ENCODE measurements around the gene PISD. TPM values are rescaled to one million over a fixed set of nuclear protein-coding genes. Genes with fewer than 3 reads are reported as not detected.

The PISD gene
- total RNA-seq, 1 donor from 2014 or later, result 44.9 TPM

DNA sequence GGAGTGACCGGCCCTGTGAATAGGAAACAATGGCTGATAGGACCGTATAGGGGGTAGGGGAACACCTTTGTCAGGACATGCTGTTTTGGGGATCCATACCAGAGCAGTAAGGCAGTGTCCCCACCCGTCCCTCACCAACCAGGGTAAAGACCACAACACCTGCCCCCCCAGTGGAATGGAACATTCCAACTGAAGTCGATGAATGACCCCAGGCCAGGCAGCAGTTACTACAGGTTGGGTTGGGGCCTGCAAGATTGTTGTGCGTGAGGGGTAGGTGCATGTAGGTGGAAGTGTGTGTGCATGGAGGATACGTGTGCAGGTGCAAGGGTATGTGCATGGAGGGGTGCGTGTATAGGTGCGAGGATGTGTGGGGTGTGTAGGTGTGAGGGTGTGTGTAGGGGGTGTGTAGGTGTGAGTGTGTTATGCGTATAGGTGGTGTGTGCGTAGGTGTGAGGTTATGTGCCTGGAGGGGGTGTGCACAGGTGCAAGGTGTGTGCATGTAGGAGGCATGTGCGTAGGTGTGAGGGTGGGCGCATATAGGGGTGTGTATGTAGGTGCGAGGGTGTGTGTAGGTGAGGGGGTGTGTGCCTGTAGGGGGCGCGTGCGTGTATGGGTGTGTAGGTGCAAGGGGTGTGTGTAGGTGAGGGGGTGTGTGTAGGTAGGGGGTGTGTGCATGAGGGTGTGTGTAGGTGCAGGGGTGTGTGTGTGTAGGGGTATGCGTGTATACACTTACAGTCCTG is 32.9 kb downstream of the PISD start:
- H3K4me3 Mint-ChIP-seq (ENCODE audit: low read depth), result peak overlapping the region; percentile 83
- H3K9me3 Mint-ChIP-seq, result no peaks in the 10 kb centered on the region
- intact Hi-C loops (cut with micrococcal nuclease), result no loop called here
- H3K36me3 Mint-ChIP-seq (ENCODE audit: low read depth), result peaks cover 27% of the 10 kb centered on the region
- no peaks in the 10 kb centered on the region for H3K27me3 Mint-ChIP-seq (ENCODE audit: low read depth)
- peaks cover 33% of the 10 kb centered on the region for H3K4me1 Mint-ChIP-seq (ENCODE audit: low read depth)
- DNase-seq (ENCODE audit: low spot score), result no peak
- H3K27ac Mint-ChIP-seq, result peak overlapping the region; percentile 62

DNA sequence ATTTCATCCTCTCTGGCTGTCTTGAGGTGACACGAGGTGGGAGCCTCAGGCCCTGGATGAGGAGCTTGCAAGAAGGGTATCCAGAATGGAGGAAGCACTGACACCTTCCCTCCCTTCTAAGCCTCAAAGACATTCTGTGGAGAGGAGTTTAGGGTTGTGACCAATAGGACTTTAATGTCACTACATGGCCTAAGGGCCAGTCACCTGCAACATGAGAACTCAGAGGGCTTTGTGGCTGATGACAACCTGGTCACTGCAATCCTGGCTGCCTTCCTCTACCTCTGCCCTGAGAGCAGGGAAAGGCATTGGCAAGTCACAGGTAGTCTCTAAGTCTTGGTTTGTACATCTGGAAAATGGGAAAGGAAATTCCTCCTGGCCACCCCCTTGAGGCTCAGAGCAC is 33.7 kb downstream of the PISD start:
- Mint-ChIP-seq H3K4me1 (ENCODE audit: low read depth) (peaks cover 29% of the 10 kb centered on the region), H3K9me3 (no peaks in the 10 kb centered on the region), H3K27me3 (ENCODE audit: low read depth) (no peaks in the 10 kb centered on the region), H3K36me3 (ENCODE audit: low read depth) (peaks cover 25% of the 10 kb centered on the region), H3K27ac (peak overlapping the region; percentile 76), H3K4me3 (ENCODE audit: low read depth) (peak overlapping the region; percentile 83)
- intact Hi-C loops (cut with micrococcal nuclease), result no loop called here
- no peak for DNase-seq (ENCODE audit: low spot score)

DNA sequence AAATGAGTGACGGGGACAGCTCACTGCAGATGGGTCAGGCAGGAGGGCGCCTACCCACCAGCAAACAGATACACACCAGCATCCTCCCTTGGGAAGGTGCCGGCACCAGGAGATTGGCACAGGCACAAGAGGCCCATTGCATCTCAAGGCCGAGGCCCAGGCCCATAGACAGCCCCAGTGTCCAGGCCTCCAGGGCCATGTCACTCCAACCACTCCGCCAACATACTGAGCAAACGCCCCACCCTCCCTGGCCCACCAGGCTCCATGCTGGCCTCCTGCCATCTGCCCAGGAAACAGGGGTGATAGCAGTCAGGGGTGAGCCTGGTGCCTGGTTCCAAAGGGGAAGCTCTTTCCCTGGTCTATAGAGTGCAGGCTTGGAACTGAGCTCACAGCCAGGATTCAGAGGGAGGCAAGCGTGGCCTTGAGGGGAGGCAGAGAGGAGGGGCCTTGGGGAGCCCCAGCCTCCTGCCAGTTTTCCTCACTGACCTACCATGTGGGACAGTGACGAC is 34.7 kb downstream of the PISD start:
- Mint-ChIP-seq H3K4me3 (ENCODE audit: low read depth) (no peak overlapping the region), H3K4me1 (ENCODE audit: low read depth) (peaks cover 29% of the 10 kb centered on the region), H3K27me3 (ENCODE audit: low read depth) (no peaks in the 10 kb centered on the region), H3K9me3 (no peaks in the 10 kb centered on the region), H3K27ac (peak overlapping the region; percentile 76), H3K36me3 (ENCODE audit: low read depth) (peaks cover 25% of the 10 kb centered on the region)
- DNase-seq (ENCODE audit: low spot score), result no peak
- intact Hi-C loops (cut with micrococcal nuclease), result no loop called here

DNA sequence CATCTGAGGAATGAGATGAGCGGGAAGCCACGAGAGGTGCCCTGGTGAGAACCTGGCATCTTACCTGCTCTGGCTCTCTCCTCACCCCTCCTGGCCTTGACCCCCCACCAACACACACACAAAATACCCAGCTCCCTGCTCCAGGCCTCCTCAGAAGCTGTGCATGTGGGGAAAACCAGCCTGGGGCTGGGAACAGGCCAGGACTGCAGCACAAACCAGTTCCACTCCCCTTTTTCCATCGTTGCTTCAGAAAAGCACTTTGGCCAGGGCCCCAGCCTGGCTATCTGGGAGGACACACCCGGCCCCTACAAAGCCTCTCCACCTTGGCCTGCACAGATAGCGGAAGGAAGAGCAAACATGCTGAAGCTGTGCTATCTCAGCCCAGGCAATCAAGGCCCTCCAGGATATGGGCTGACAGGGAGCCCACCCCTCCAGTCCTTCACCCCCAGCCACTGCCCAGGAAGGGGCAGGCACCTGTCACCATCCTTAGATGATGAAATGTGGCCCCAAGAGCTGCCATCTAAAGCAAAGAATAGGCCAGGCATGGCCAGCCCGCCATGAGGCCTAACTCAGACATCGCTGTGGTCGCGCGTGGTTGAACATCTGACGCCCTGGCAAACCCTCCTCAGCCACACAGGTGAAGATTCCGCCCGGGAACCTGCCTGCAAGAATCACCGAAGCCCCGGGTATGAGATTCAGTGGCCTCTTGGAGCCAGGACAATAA is 35.4 kb downstream of the PISD start:
- Mint-ChIP-seq H3K4me1 (ENCODE audit: low read depth) (peaks cover 27% of the 10 kb centered on the region), H3K27me3 (ENCODE audit: low read depth) (no peaks in the 10 kb centered on the region), H3K36me3 (ENCODE audit: low read depth) (peaks cover 31% of the 10 kb centered on the region), H3K4me3 (ENCODE audit: low read depth) (no peak overlapping the region), H3K9me3 (no peaks in the 10 kb centered on the region), H3K27ac (peak overlapping the region; percentile 28)
- intact Hi-C loops (cut with micrococcal nuclease), result no loop called here
- DNase-seq (ENCODE audit: low spot score), result no peak

DNA sequence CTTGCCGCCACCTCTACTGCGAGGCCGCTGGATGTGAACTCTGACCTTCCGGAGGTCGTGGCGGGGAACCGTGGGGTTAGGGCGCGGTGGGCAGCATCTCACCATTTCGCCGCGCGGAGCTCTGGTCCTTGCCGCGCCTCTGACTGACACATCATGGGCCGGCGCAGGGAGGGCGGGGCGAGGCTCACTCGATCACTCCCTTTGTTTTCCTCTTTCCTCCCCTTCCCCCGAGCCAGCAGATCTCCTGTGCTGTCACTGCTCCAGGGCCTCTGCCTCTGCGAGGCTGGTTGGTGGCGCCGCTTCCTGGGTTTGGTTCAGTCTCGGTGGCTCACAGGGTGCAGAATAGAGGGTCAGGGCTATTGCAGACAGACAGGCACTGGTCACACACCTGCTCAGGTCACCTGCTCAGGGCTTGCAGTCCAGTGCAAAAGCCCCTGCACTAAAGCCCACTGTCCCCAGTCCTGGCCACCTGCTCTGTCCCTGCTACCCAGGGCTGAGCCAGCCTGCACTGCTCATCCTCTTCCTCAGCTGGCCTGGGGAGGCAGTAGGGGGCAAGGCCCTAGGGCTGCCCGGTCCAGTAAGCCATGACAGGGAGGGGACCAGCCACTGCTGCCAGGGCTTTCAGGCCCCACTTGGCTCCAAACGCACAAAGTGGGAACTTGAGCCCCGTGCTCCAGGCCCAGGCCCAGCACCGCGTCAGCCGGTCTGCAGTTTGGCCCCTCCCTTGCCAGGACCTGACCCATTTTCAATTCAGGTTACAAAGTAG is 36.2 kb downstream of the PISD start:
- Mint-ChIP-seq H3K9me3 (no peaks in the 10 kb centered on the region), H3K4me3 (ENCODE audit: low read depth) (no peak overlapping the region), H3K27ac (peak overlapping the region; percentile 58), H3K4me1 (ENCODE audit: low read depth) (peaks cover 22% of the 10 kb centered on the region), H3K36me3 (ENCODE audit: low read depth) (peaks cover 34% of the 10 kb centered on the region), H3K27me3 (ENCODE audit: low read depth) (no peaks in the 10 kb centered on the region)
- DNase-seq (ENCODE audit: low spot score), result no peak
- intact Hi-C loops (cut with micrococcal nuclease), result no loop called here

DNA sequence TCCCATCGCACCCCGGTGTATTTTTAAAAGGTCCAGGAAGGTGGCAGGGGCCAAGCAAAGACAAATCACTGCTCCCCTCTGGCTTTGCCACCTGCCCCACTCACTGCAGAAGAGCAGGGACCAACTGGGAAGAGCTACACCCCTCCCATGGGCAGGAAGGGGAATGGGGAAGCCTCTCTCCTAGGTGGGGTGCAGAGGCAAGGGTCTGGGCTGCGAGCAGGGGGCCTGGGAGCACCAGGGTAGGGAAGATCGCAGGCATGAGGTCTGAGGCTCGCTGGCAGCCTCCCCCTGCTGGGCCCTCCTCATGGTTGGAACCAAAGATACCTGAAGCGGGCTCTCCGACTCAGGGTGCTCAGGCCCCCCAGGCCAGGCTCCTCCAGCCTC is 36.8 kb downstream of the PISD start:
- H3K36me3 Mint-ChIP-seq (ENCODE audit: low read depth), result peaks cover 39% of the 10 kb centered on the region
- H3K9me3 Mint-ChIP-seq, result no peaks in the 10 kb centered on the region
- intact Hi-C loops (cut with micrococcal nuclease), result no loop called here
- H3K27me3 Mint-ChIP-seq (ENCODE audit: low read depth), result no peaks in the 10 kb centered on the region
- H3K4me3 Mint-ChIP-seq (ENCODE audit: low read depth), result no peak overlapping the region
- peaks cover 22% of the 10 kb centered on the region for H3K4me1 Mint-ChIP-seq (ENCODE audit: low read depth)
- no peak overlapping the region for H3K27ac Mint-ChIP-seq
- DNase-seq (ENCODE audit: low spot score), result no peak

DNA sequence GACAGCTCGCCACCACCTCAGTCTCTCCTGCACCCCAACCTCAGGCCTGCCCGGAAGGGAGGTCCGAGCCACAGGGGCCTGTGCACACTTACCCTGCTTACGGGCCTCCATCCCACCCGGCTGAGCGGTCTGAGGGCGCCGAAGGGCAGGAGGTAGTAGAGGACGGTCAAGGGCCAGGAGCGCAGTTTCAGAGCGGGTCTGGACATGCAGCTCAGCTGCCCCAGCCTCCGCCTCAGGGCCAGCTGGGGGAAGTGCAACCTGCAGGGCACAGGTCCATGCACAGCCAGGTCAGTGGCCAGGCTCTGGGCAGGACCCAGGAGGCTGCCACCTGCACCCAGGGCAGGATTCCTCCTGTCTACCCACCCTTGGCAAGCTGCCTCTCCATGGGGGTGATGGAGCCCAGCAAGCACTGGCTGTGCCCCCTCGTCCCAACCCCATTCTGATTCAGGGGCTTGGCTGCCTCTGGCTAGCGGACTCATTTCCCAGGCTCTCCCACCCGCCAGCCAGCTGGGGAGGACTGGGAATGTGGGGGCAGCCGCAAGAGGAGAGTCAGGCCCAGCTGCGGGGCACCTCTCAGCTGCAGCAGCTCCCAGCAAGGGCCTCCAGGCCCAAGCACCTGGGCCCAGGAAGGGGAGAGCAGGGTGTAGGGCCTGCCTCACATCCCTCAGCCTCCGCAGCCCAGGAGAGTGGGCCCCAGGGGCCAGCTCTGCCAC is 38.3 kb downstream of the PISD start:
- no peak for DNase-seq (ENCODE audit: low spot score)
- Mint-ChIP-seq H3K36me3 (ENCODE audit: low read depth) (peaks cover 42% of the 10 kb centered on the region), H3K4me1 (ENCODE audit: low read depth) (peaks cover 12% of the 10 kb centered on the region), H3K27ac (no peak overlapping the region), H3K27me3 (ENCODE audit: low read depth) (no peaks in the 10 kb centered on the region), H3K4me3 (ENCODE audit: low read depth) (no peak overlapping the region), H3K9me3 (no peaks in the 10 kb centered on the region)
- intact Hi-C loops (cut with micrococcal nuclease), result no loop called here

DNA sequence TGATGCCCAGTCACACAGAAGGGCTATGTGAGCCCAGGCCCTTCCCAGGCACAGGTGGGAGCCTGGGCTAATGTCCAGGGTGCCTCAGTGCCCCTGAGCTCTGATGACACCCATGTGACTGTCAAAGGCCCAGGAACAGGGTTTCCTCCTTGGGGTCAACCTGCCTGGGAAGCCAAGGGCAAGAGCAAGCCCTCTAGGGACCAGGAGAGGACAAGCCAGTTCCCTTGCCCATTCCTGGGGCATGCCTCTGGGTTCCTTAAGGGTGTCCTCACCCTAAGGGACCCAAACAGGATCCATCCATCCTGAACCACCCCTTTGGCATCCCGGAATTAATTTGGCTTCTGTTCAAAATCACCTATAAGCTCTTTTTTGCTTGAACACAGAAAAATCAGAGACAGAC is 39.0 kb downstream of the PISD start:
- DNase-seq (ENCODE audit: low spot score), result no peak
- Mint-ChIP-seq H3K27me3 (ENCODE audit: low read depth) (no peaks in the 10 kb centered on the region), H3K27ac (no peak overlapping the region), H3K9me3 (no peaks in the 10 kb centered on the region), H3K4me3 (ENCODE audit: low read depth) (no peak overlapping the region), H3K36me3 (ENCODE audit: low read depth) (peaks cover 38% of the 10 kb centered on the region), H3K4me1 (ENCODE audit: low read depth) (peaks cover 4% of the 10 kb centered on the region)
- intact Hi-C loops (cut with micrococcal nuclease), result no loop called here

DNA sequence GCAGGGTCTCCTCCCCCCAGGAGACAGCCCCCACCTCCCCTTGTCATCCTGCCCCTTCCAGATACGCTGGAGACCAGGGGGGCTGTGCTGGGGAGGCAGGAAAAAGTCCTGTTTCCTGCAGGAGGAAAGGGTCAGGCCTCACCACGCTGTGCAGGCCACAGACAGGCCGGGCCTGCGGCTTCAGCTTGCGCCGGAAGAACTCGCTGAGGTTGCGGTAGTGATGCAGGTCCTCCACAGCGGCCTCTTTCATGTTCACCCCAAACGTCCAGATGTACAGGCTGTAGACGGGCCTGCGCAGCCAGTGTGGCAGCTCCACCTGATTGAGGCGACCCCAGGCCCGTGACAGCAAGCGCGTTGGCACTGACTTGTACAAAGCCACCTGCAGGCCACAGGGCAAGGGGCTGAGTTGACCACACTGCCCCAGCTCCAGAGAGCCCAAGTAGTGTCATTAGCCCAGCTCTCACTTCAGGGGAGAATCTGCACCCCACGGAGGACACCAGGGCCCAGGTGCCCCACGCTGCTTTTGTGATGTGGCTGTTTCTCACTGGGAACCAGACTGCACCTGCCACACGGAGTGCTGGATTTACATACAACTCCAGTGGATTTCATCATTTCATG is 40.4 kb downstream of the PISD start:
- DNase-seq (ENCODE audit: low spot score), result no peak
- peaks cover 44% of the 10 kb centered on the region for H3K36me3 Mint-ChIP-seq (ENCODE audit: low read depth)
- H3K27ac Mint-ChIP-seq, result peak overlapping the region; percentile 28

DNA sequence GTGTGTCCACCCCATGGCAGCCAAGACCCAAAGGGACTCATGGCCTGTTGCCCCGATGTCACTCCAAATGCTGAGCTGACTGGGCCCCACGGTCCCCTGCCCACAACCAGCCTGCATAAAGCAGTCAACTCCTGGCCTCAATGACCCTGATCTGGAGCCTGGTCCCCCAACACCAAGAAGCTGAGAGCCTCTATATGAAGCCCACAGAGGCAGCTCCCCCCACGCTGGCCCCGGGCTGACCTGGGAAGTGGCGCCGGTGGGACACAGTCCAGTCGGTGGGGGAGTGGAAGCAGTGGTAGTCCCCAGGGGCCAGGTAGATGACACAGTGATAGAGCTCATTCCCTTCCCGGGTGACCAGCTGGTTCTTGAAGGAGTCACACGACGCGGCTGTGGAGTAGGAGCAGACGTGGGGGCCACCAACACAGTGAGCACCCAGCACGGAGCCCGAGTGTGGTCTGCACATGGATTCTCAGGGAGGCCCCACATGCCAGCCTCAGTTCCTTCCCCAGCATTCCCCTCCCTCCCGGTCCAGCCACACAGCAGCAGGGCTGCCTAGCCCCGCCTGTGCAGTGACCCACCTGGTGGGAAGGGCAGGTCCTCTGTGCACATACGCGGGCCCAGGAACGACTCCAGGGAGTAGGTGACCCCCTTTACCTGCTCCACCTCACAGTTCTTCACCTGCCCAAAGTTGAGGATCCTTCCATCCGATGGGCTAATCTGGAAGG is 41.1 kb downstream of the PISD start:
- Mint-ChIP-seq H3K4me3 (ENCODE audit: low read depth) (no peak overlapping the region), H3K27me3 (ENCODE audit: low read depth) (no peaks in the 10 kb centered on the region), H3K9me3 (no peaks in the 10 kb centered on the region), H3K27ac (no peak overlapping the region), H3K4me1 (ENCODE audit: low read depth) (peaks cover 8% of the 10 kb centered on the region), H3K36me3 (ENCODE audit: low read depth) (peaks cover 48% of the 10 kb centered on the region)
- intact Hi-C loops (cut with micrococcal nuclease), result no loop called here
- no peak for DNase-seq (ENCODE audit: low spot score)

More for the DNA sequence above, 40.4 kb downstream of the PISD start:
- no peaks in the 10 kb centered on the region for H3K9me3 Mint-ChIP-seq
- intact Hi-C loops (cut with micrococcal nuclease), result no loop called here
- no peaks in the 10 kb centered on the region for H3K27me3 Mint-ChIP-seq (ENCODE audit: low read depth)
- H3K4me3 Mint-ChIP-seq (ENCODE audit: low read depth), result no peak overlapping the region
- peaks cover 2% of the 10 kb centered on the region for H3K4me1 Mint-ChIP-seq (ENCODE audit: low read depth)

DNA sequence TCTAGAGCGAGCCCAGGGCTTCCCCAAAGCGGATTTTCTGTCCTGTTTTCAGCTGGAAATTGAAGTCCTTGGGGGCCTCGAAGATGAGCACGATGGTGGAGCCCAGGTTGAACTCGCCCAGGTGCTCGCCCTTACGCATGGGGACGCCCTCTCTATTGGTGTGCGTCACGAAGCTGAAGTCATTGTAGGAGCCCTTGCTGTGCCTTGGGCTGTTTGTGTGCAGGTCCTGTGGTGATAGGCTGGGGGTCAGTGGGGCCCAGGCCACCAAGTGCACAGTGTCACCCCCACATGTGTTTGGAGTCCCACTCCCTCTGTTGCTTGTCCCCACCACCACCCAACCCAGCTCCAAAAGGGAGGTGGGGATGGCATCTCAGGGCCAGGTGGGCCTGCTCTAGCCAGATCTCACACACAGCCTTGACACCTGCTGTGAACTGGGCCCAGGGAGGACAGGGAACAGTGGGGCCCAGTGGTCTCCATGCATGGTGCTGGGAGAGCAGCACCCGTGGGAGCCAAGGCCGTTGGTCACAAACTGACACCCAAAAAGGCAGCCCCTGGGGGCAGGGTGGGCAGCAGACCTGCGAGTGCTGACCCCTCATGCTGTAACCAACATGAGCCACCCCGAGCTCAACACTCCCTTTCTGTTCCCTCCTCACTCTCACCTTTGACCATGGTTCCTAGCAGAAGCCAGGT is 42.3 kb downstream of the PISD start:
- no peaks in the 10 kb centered on the region for H3K9me3 Mint-ChIP-seq
- H3K27ac Mint-ChIP-seq, result no peak overlapping the region
- H3K4me1 Mint-ChIP-seq (ENCODE audit: low read depth), result peaks cover 15% of the 10 kb centered on the region
- intact Hi-C loops (cut with micrococcal nuclease), result no loop called here
- no peak overlapping the region for H3K4me3 Mint-ChIP-seq (ENCODE audit: low read depth)
- no peak for DNase-seq (ENCODE audit: low spot score)
- peaks cover 57% of the 10 kb centered on the region for H3K36me3 Mint-ChIP-seq (ENCODE audit: low read depth)
- H3K27me3 Mint-ChIP-seq (ENCODE audit: low read depth), result no peaks in the 10 kb centered on the region

Measured in activated T-helper 2 cell treated with anti-CD3 and anti-CD28 coated beads, Interferon-gamma antibody, Interleukin-2, Interleukin-4, amounts not matched to agents 10 μg/mL and 5 μg/mL and 100 μg/mL, durations not matched to agents 14 hours and 24 hours and 36 hours (primary cell).